ENCODE data around the gene MYBBP1A.

DNA sequence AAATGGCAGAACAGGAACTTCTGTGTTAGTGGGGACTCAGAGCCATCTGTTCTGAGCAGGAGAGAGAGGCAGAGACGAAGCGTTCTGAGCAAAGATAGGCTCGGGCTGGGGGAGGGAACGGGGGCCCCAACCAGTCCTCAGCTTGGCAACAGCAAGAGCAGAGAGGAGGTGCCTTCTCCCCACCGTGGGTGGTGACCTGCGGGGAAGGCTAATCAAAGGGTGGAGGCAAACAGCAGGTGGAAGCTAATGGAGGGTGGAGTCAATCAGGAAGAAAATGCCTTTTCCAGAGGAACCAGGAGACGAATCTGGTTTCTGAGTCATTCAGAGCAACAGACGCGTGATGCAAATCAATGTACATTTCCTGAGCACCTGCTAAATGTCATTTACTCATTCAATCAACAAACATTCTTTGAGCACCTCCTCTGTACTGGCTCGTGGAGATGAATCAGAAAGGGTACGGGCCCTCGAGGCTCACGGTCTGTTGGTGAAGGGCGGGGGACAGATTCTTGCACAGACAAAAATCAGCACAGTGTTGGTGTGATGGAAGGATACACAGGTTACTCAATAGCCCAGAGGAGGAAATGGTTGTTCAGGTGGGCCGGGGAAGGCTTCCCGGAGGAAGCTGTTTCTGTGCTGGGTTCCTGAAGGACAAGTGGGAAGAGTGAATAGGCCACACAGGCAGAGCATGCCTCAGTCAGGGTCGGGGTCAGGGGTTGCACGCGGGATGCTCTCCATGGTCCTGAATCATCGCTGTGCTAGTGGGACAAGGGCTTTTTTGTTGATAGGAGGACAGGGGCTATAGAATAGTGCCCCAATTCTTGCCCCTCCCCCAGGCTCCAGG lies 62.2 kb downstream of the MYBBP1A start:
- TF ChIP-seq, protein P1, sequence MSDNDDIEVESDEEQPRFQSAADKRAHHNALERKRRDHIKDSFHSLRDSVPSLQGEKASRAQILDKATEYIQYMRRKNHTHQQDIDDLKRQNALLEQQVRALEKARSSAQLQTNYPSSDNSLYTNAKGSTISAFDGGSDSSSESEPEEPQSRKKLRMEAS (IDR thresholded peaks at IDR 0.05), result no peak
- TF ChIP-seq, protein P2, sequence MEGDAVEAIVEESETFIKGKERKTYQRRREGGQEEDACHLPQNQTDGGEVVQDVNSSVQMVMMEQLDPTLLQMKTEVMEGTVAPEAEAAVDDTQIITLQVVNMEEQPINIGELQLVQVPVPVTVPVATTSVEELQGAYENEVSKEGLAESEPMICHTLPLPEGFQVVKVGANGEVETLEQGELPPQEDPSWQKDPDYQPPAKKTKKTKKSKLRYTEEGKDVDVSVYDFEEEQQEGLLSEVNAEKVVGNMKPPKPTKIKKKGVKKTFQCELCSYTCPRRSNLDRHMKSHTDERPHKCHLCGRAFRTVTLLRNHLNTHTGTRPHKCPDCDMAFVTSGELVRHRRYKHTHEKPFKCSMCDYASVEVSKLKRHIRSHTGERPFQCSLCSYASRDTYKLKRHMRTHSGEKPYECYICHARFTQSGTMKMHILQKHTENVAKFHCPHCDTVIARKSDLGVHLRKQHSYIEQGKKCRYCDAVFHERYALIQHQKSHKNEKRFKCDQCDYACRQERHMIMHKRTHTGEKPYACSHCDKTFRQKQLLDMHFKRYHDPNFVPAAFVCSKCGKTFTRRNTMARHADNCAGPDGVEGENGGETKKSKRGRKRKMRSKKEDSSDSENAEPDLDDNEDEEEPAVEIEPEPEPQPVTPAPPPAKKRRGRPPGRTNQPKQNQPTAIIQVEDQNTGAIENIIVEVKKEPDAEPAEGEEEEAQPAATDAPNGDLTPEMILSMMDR (IDR thresholded peaks at IDR 0.05; ENCODE audit: low read depth, low read length, missing input control), result no peak
- TF ChIP-seq NR2F2 (IDR thresholded peaks at IDR 0.05) (peak; percentile 93), REST (IDR thresholded peaks at IDR 0.05) (peak; percentile 99)

Measured in liver (tissue), 3 donors.